EH (cell line): ENCODE data around the gene SH3TC1.

Source experiments
- DNase-seq: peaks from one replicate; pipeline ENCODE4 v3.0.0-alpha.2; 2015; ENCODE audit warnings: low read depth

Gene SH3TC1

DNA sequence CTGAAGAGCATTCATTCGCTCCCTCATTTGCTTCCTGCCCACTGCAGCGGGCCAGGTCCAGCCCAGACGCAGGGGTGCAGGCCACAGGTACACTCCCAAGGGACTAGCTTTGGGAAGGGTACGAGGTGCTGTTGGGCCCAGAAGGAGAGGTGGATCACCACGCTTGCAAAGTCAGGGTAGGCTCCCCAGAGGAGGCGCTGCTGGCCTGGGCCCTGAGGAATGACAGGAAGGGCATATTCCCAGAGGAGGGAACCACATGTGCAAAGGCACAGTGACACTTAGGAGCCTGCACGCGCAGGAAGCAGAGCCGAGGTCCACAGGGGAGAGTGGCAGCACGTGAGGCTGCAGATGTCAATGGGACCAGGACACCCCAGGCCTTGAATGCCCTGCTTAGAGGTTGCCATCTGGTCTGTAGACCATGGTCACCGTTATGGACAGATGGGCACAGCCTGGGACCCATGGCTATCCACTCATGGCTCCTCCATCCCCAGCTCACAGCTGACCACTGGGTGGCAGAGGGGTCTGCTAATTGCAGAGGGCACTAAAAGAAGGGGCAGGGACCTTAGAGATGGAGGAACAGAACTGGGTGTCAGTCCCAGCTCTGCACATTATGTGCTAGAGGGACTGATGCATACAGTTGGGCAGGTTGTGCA, 78.4 kb downstream of the SH3TC1 start:
- DNase-seq = no peak

DNA sequence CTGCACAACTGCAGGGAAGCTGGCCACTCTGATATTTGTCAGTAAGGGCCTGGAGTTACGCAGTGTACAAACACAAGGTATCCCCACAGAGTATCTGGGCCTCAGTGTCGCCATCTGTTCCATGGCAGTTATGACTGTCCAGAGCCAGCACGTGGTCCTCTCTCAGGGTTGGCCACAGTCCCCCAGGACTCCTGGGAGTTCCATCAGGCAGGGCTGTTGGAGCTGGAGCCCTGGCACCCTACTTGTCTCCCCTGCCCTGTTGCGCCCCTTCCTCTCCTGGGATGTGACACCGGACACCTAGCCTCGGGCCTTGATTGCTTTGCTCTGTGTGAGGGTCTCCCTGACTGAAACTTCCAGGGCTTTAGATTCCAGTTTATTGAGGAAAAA, 78.9 kb downstream of the SH3TC1 start:
- peak; percentile 54 for DNase-seq

DNA sequence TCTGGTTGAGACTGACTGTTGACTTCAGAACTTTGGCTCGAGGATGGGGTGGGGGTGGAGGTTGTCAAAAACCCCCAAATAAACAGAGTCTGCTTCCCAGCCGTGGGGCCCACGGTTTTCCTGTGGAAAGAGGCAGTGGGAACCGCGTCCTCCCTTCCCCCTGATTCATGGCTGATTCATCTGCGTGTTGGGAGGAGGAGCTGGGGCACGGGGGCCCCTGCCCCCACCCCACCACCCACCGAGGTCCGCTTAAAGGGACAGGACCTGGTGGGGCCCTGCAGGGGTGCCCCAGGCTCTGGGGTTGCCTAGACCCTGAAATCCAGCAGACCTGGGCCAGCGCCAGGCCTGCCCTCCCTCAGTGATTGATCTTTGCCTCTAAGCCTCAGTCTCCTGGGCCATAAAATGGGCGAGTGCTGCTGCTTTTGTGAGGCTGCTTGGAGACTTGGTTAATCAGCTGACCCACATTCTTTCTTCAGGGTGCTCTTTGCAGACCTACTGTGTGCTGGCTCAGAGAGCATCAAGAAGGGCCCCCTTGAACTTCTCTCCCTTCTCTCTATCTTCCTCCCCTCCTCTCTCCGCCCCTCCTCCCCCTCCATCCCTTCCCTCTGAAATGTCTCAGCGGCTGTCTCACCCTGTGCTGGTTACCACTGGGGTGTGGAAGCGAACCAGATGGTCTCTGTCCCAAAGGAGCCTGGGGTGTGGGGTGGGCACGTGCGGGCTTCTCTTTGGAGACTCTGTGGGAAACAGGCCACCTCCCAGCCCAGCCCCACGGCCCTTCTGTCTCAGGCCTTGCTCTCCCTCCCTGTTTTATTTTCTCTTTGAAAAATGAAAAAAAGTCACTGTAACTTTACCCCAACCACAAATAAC, 79.6 kb downstream of the SH3TC1 start:
- DNase-seq = peak; percentile 93

DNA sequence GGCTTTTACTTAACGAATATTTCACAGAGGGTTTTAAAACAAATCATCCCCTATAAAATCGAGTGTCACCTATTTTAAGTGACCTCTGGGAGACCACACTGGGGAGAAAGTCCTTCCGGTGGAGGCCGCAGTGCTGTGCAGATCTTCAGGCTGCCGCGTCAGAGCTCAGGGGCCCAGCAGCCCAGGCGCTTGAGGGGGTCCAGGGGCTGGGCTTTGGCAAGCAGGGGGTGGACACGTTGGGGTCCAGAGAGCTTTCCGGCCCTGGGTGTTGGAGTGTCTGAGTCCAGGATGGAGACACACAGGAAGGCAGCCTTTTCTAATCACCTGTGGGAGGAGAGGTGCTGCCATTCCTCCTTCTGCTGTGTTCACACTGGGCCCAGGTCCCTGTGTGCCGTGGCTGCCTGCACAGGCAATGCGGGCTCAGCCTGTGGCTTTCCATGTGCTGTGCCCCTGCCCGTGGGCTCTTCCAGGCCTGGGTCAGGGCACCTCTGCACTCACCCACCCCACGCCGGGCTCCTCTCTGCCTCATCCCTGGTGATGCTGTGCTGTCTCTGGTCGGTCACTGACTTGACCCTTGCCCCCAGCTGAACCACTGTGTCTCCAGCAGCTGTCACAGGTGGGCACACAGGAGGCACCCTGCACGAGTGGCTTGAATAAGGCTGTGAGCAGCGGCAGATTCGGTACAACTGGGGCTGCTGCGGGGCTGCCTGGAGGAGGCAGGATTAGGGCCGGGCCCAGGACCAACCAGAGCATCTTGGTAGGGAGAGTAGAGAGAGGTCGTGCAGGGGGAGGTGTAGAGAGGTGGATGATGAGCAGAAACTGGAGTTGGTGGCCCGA, 80.4 kb downstream of the SH3TC1 start:
- no peak for DNase-seq

DNA sequence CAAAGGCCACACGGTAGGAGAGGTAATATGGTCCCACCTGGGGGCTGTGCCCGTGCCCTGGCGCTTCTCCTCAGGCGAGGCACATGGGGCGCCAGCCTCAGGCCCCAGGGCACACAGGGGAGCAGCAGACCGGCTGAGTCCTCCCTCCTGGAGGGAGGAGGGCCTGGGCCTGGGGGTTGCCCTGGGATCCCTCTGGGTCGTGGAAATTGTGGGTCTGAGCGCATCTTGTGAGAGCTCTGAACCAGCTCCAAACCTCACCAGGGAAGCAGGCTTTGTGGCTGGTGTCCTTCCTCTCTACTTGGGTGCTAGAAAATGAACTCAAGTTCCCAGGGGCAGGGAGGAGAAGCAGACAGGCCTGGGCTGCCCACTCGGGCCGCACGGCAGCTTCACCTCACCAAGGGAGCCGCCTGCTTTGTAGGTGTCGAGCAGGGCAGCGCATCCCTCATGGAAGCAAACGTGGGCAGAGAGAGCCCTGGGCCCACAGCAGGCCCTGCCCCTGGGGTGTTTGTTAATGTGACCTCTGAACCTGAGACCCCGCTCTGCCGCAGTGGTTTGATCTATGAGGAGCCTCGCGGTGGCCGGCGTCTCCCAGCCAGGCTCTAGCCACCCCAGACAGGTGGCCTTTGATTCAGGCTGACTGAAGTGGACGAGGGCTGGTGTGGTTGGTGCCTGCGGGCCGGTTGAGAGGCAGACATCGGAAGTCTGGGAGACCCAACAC, 81.2 kb downstream of the SH3TC1 start:
- DNase-seq = no peak

DNA sequence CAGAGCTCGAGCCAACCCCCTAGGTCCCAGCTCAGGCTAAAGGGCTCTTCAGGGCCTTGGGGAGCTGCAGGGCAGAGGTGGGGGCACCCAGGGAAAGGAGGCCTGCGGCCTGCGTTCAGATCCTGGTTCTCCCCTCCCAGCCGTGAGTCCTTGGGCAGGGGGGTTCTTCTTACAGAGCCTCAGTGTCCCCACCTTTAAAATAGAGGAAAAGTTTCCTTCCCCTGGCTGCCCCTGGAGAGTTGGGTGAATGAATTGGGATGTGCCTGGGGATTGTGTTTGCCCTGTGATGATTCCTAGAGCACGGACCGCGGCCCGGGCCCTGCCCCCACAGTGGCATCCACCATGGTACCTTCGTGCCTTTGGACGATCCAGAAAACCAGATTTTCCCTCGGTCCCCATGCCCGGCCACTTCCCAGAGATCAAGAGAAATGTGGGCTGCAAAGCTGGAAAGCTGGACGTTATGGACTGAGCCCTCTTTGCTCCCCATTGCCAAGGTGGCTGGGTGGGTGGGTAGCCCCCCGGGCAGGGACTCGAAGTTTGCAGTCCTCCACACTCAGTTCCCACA, 81.9 kb downstream of the SH3TC1 start:
- no peak for DNase-seq

DNA sequence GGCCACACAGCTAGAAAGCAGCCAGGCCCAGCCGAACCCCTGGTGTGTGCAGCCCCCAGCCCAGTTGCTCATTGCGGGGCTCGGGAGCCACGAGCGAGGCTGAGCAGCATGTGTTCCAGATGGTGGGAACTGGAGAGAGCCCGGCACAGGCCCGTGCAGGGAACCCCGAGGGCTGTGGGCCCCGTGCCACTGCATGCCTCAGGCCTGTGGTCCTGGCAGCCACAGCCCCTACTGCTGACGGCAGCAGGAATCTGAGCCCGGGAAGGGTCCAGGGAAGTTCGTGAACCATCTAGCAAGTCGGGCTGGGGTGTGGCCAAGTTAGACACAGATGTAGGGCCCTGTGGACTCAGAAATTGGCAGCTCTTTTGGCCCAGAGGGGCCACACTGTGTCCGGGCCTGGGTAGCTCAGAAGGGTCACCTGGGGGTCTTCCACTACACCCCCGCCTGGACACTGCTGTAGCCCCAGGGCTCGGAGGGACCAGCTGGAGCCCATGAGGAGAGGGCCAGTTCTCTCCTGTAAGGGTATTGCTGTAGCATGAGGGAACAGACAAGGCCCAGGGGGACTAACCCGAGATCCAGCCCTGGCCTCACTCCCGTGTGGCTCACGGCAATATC, 82.5 kb downstream of the SH3TC1 start:
- peak; percentile 78 for DNase-seq

DNA sequence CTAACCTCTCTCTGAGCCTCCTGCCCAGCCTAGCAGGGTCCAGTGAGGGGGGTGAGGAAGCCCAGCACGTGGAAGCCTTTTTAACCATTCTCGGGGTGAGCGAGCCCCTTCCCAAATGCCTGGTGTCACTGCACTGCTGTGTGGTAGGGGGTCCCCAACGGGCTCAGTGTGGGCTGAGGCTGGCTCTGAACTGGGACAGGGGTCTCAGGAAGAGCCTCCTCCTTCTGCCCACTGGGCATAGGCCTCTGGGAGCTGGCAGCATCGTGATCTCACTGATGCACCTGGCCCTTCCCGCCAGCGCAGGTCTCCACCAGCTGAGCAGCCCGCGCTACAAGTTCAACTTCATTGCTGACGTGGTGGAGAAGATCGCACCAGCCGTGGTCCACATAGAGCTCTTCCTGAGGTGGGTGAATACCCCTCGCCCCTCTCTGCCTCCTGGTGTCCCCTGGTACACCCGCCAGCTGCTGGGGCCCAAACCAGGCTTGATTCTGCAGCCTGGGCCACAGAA, 83.1 kb downstream of the SH3TC1 start:
- DNase-seq = no peak

DNA sequence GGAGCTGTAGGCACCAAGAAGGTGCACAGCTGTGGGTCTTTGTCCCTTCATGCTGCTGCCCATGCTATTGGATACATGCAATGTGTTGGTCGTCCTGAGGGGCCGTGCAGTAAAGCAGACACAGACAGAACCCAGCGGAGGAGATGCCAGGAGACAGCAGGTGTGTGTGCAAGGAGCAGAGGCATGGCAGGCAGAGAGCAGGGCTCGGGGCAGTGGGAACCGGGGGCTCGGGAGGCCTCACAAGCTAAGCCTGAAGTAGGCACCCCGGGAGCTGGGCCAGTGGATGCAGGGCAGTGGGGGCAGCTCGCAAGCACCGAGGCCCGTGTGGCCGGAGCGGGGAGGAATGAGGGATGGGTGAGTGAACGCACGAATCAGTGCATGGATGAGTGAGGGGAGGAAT, 83.7 kb downstream of the SH3TC1 start:
- DNase-seq = no peak

DNA sequence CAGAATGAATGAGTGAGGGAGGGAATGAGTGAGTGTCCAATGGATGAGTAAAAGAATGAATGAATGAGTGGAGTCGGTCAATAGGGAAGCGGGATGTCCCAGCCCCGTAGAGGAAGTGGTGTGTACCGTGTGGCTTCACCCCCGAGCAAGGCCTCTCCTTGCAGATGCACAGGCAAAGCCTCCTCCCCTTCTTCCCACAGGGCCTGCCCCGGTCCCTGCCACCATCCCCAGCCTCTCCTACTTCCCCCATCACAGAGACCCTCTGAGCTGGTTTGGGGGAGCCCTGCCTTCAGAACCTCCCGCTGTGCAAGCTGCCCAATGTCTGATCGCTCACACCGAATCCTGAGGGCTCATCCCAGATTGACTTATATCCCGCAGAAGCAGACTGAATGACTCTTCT, 84.1 kb downstream of the SH3TC1 start:
- DNase-seq = no peak

DNA sequence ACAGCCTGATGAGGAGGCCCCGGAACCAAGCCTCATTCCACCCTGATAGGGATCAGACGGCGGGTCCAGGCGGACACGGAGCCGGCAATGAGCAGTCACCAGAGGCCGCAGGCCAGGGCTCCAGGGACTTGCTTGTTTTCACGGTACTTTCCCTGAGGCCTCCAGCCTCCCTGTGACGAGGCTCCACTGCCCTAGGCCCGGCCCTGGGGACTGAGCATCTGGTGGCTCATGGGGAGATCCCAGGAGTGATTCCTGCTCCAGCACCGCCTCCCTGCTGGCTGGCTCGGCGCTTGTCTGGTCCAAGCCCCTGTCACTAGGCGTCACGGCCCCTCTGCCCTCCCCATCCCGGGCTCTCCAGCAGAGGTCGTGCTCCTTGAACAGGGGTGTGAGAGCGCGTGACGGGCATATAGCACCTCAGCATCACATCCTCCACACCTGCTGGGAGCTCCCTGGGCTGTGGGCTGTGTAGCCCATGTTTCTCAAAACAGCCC, 84.6 kb downstream of the SH3TC1 start:
- no peak for DNase-seq

DNA sequence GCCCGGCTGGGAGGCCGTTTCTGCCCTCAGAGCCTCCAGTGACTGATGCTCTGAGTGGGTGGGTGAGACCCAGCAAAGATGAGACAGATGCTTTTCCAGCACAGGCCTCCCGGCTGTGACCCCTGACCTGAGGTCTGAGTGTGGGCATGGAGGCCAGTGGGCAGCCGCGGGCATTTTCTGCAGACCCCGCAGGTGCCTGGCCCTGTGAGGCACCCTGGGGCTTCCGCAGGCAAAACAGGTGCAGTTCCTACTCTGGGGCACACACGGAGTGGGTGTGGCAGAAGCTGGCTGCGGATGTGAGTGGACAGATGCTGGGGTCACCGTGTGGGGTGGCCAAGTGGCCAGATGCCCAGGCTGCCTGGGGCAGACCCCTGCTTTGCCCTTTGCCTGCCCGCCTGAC, 85.3 kb downstream of the SH3TC1 start:
- no peak for DNase-seq

DNA sequence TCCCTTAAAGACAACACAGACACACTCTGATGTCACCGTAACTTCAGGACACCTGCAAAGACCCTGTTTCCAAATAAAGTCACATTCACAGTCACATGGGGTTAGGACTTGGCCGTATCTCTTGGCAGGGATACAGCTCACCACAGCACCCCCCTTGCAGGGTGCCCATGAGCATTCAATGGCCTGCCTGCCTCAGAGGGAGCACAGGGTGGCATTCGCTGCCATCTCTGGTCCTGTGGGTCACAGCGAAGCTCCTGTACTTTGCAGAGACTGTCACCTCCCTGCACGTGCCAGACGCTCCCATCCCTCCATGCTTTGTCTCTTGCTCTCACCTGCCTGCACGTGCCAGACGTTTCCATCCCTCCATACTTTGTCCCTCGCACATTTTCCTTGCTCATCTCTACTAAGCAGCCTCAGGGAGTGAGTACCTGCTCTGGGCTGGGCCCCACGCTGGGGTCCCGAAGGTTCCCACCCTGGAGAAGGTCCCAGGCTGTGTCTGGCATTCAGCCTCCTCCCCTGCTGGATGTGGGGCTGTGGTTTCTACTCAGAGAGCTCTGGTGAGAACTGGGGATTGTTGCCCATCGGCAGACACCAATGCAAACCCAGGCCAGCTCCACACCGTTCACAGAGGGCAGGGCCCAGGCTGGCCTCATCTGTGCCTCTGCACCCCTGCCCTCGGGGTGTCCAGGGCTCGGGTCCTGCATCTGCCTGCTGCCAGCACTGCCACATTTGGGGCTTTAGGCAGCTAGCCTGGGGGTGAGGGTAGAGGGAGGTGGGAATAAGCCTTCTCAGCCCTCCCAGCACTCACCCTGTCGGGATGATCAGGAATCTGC, 86.3 kb downstream of the SH3TC1 start:
- no peak for DNase-seq

DNA sequence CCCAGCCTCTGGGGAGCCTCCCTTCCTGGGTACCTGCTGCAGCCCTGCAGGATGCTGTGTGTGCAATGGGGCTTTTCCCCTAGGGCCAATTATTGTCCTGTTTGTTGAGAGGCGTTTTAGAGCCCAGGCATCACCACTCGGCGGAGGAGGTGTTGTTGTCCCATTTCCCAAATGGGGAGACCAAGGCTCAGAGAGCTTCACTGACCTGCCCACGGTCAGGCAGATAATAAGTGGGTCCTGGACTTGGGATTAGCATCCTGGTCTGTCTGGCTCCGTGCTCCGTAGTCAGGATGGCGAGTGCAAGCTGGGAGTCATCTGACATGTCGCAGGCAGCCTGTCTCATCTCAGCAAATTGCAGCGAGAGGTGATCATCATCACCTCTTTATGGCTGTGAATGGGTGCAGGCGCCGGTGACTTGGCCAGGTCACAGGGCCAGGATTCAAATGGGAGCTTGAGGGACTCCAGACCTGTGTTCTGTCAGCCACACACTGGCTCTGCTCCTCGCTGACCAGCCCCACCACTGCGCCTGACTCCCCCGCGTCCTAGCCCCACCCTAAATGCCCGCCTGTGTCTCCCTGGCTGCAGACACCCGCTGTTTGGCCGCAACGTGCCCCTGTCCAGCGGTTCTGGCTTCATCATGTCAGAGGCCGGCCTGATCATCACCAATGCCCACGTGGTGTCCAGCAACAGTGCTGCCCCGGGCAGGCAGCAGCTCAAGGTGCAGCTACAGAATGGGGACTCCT, 87.1 kb downstream of the SH3TC1 start:
- DNase-seq = no peak

DNA sequence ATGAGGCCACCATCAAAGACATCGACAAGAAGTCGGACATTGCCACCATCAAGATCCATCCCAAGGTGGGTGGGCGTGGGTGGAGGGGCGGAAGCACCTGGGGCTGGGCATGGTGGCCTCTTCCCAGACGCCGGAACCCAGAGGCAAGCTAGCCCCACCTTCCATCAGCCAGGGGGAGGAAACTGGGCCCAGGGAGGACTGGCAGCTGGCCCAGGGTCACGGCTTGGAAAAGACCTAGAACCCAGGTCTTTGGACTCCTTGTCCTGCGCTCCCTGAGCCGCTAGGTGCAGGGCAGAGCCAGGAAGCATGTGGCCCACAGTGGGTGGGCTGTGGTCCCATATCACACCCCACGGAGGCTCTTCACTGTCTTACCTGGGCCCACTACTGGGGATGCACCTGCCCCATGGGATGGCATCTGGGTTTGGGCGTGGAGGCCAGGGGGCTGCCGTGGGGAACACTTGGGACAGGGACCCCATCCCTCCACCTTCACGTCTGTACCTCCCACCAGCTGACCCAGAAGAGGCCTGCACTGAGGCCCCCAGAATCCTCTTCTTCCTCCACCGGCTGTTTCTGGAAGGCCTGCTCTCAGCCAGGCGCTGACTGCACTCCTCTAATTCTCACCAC, 87.7 kb downstream of the SH3TC1 start:
- no peak for DNase-seq

DNA sequence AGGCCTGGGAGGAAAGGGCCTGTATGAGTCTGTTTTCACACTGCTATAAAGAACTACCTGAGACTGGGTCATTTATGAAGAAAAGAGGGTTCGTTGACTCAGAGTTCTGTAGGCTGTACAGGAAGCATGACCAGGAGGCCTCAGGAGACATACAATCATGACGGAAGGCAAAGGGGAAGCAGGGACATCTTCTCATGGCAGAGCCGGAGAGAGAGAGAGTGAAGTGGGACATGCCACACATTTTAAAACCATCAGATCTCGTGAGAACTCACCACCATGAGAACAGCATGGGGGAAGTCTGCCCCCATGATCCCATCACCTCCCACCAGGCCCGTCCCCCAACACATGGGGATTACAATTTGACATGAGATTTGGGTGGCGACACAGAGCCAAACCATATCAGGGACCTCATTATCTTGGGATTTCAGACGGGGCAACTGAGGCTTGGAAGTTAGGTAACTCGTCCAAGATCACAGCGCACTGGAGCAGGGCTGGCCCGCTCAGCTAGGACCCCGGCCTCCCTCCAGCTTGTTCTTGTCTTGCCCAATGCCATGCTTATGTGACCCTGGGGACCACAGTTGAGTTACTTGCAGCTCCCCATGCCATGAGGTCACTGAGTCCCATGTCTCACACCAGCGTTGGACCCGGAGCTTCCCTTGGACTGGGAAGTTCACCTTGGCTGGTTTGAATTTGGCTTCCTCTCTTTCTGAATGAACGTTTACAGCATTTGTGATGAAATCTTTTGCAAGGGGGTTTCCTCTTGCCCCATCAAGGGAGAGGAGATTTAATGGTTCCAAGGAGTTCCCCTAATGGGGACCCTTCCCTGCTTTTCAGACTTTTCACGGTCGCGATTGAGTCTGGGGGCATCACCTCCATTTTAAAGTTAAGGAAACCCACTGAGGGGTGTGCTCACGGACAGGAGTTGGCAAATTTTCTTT, 88.5 kb downstream of the SH3TC1 start:
- no peak for DNase-seq

DNA sequence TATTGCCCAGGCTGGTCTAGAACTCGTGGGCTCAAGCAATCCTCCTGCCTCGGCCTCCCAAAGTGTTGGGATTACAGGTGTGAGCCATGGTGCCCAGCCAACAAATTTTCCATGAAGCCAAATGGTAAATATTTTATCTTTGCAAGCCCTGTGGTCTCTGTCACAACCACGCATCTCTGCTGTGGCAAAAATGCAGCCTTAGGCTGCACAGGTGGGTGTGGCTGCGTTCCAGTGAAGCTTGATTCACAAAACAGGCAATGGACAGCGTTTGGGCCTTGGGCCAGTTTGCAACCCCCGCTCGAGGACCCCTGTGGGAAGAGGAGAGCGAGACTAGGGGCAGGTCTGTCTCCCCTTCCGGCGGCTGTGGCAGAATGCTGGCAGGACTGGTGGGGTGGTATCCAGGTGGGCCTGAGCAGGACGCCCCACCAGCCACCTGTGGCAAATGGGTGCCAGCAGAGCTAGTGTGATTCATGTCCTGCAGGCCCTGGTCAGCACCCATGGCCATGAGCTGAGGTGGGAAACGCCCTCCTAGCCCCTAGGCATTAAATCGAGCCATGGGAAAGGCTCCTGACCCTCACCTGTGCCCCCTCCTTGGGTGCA, 90.2 kb downstream of the SH3TC1 start:
- DNase-seq = no peak
